A673 (cell line): ENCODE measurements around the gene TPK1. TPM values are rescaled to one million over a fixed set of nuclear protein-coding genes. Genes with fewer than 3 reads are reported as not detected.

Source experiments
- BruUV-seq: library from RNA; stranded (reverse); fragments of 400-500 nt; replicated peaks from 2 replicates; lab custom pipeline; 2021; lab: Mats Ljungman, UMichigan
- CTCF ChIA-PET: fragments of 300-600 bp; sonication (Branson Sonifier 250); formaldehyde crosslinking; loops from one replicate; lab custom pipeline; 2022; ENCODE audit warnings: antibody characterized with exemption; lab: Charles Lee
- POLR2A ChIA-PET: fragments of 300-600 bp; sonication (Branson Sonifier 250); formaldehyde crosslinking; loops from one replicate; lab custom pipeline; 2022; ENCODE audit warnings: antibody characterized with exemption; ENCODE audit not compliant: low non-redundant PET; lab: Charles Lee
- DNase-seq: peaks from one replicate; pipeline ENCODE4 v3.0.0-alpha.2; 2015; ENCODE audit warnings: low spot score
- H3K27ac ChIP-seq: fragments of 200-600 bp; sonication (generic); 2 replicates; pipeline ENCODE4 v1.5.1; 2016; ENCODE audit warnings: mixed run types, low read depth, mild to moderate bottlenecking, mixed read lengths, antibody characterized with exemption, low read length; ENCODE audit not compliant: poor library complexity, severe bottlenecking
- H3K27me3 ChIP-seq: fragments of 200-600 bp; sonication (generic); replicated peaks from 2 replicates; pipeline ENCODE4 v1.6.1; 2017; ENCODE audit warnings: mixed run types, low read depth, mild to moderate bottlenecking, mixed read lengths, antibody characterized with exemption, low read length; ENCODE audit not compliant: insufficient read depth, poor library complexity
- H3K36me3 ChIP-seq: fragments of 200-600 bp; sonication (generic); 2 replicates; pipeline ENCODE4 v1.6.1; 2016; ENCODE audit warnings: mixed run types, mild to moderate bottlenecking, mixed read lengths, antibody characterized with exemption, low read length; ENCODE audit not compliant: insufficient read depth, poor library complexity, severe bottlenecking
- H3K4me1 ChIP-seq: fragments of 200-600 bp; sonication (generic); 2 replicates; pipeline ENCODE4 v1.6.1; 2017; ENCODE audit warnings: mixed run types, mild to moderate bottlenecking, mixed read lengths, antibody characterized with exemption, low read length; ENCODE audit not compliant: insufficient read depth, poor library complexity, severe bottlenecking
- H3K4me3 ChIP-seq: fragments of 200-600 bp; sonication (generic); 2 replicates; pipeline ENCODE4 v1.5.1; 2016; ENCODE audit warnings: low read depth, mixed run types, mild to moderate bottlenecking, mixed read lengths, low read length; ENCODE audit not compliant: poor library complexity, severe bottlenecking
- H3K9me3 ChIP-seq: fragments of 200-600 bp; sonication (generic); 2 replicates; pipeline ENCODE4 v1.6.1; 2016; ENCODE audit warnings: mixed run types, low read depth, mild to moderate bottlenecking, mixed read lengths, antibody characterized with exemption, low read length; ENCODE audit not compliant: poor library complexity, severe bottlenecking
- EZH2 ChIP-seq: fragments of 200-600 bp; sonication (generic); IDR thresholded peaks from 2 replicates; pipeline ENCODE4 v1.6.1; 2017; ENCODE audit warnings: borderline replicate concordance, low read depth, mild to moderate bottlenecking, mixed read lengths, antibody characterized with exemption, low read length; ENCODE audit not compliant: poor library complexity, severe bottlenecking
- intact Hi-C: fragments of 100-400 bp; cut with micrococcal nuclease; formaldehyde crosslinking; loops from one replicate; pipeline ENCODE4 v1.10.0; 2022; ENCODE audit not compliant: unreplicated experiment
- total RNA-seq: library from RNA; stranded (reverse); gene quantifications from 2 replicates; pipeline ENCODE4 v1.2.3, GENCODE V29; 2021
- TF ChIP-seq, protein P1 (sequence below): fragments of 300-800, 200-600 bp; sonication (generic); conservative IDR thresholded peaks from 2 replicates; pipeline ENCODE4 v1.5.1; 2017; ENCODE audit warnings: low read depth, mild to moderate bottlenecking, antibody characterized with exemption, low read length, moderate library complexity, mixed read lengths

Gene TPK1
- total RNA-seq, 1 experiment from 2014 or later: 3.5 TPM

DNA sequence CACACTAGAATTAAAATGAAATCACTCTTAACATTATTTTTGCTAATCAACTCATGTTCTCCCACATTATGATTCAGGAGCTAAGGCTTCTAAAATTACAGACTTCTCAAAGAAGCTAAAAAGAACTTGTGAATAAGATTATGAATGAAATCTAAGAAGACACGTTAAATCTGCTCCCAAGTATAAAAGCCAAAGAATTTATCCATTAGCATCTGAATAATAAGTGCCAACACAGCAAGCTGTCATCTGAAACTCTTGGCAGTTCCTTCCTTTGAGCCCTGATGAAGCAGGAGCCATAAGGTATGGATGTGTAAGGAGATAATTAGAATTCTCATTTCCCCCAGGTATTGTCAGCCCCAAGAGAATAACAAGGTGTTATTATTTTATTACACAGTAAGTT, 50.3 kb downstream of the TPK1 start:
- no TSS peak for BruUV-seq
- CTCF ChIA-PET: no interaction called here

DNA sequence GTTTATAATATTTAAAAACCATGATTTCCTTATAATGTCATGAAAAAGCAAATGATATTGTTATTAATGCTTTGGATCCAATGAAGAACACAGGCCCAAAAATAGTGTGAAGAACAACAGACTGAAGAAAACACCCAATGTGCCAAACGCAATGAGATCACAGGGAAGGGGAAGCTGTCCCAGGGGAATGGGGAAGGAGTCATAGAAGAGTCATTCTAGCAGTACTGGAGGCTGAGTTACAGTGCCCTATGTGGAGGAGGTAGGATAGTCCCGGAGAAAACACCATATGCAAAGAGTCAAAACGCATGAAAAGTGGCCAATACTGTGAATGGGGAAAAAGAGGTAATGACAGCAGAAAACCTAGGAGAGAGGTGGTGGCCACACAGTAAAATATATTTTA, 50.9 kb downstream of the TPK1 start:
- H3K27me3 ChIP-seq: no peaks in the 10 kb centered on the region
- H3K36me3 ChIP-seq: no peaks in the 10 kb centered on the region
- no TSS peak for BruUV-seq
- no peak for TF ChIP-seq EZH2
- TF ChIP-seq, protein P1, sequence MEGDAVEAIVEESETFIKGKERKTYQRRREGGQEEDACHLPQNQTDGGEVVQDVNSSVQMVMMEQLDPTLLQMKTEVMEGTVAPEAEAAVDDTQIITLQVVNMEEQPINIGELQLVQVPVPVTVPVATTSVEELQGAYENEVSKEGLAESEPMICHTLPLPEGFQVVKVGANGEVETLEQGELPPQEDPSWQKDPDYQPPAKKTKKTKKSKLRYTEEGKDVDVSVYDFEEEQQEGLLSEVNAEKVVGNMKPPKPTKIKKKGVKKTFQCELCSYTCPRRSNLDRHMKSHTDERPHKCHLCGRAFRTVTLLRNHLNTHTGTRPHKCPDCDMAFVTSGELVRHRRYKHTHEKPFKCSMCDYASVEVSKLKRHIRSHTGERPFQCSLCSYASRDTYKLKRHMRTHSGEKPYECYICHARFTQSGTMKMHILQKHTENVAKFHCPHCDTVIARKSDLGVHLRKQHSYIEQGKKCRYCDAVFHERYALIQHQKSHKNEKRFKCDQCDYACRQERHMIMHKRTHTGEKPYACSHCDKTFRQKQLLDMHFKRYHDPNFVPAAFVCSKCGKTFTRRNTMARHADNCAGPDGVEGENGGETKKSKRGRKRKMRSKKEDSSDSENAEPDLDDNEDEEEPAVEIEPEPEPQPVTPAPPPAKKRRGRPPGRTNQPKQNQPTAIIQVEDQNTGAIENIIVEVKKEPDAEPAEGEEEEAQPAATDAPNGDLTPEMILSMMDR: no peak
- peak; percentile 35 for DNase-seq
- ChIA-PET CTCF (interaction anchor here (0.6 kb wide), 1 partner anchor 42 kb away, joined by 3 read pairs; no protein-coding TSS in a partner anchor), POLR2A (no interaction called here)
- H3K9me3 ChIP-seq: no peaks in the 10 kb centered on the region
- H3K27ac ChIP-seq: no peak overlapping the region
- intact Hi-C loops: no loop called here
- H3K4me3 ChIP-seq: no peak overlapping the region
- no peaks in the 10 kb centered on the region for H3K4me1 ChIP-seq

More for the DNA sequence above, 50.3 kb downstream of the TPK1 start:
- no peaks in the 10 kb centered on the region for H3K27me3 ChIP-seq
- no peak for DNase-seq
- no peaks in the 10 kb centered on the region for H3K9me3 ChIP-seq
- no peak overlapping the region for H3K4me3 ChIP-seq
- H3K36me3 ChIP-seq: no peaks in the 10 kb centered on the region
- POLR2A ChIA-PET: no interaction called here
- intact Hi-C loops: no loop called here
- H3K27ac ChIP-seq: no peak overlapping the region
- TF ChIP-seq, protein P1: no peak
- TF ChIP-seq EZH2: no peak
- H3K4me1 ChIP-seq: no peaks in the 10 kb centered on the region

DNA sequence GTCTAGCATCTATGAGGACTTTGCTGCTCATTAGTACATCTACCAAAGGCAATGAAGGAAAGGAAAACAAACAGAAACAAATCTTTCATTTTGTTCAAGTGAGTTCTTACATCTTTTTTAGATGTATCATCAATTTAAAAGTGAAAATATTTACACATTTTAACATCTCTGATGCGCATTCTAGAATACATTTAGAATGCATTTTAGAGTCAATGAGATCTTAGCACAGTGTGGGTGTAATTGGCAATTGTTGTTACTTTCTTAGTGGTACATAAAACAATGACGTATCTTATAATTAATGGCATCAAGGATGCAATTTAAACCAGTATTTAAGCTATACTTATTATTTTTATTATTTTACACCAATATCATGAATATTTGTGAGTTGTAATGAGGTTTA, 51.4 kb downstream of the TPK1 start:
- Histone ChIP-seq H3K27me3 (no peaks in the 10 kb centered on the region), H3K4me3 (no peak overlapping the region), H3K36me3 (no peaks in the 10 kb centered on the region), H3K4me1 (no peaks in the 10 kb centered on the region), H3K27ac (no peak overlapping the region), H3K9me3 (no peaks in the 10 kb centered on the region)
- no TSS peak for BruUV-seq
- CTCF ChIA-PET: no interaction called here
- intact Hi-C loops: no loop called here
- DNase-seq: no peak
- TF ChIP-seq EZH2: no peak
- TF ChIP-seq, protein P1: no peak
- POLR2A ChIA-PET: no interaction called here
